Osteoblast (primary cell): ENCODE measurements around the gene TXLNB. TPM values are rescaled to one million over a fixed set of nuclear protein-coding genes. Genes with fewer than 3 reads are reported as not detected.
"Not testable (repeated sequence)": the region's sequence is repeated elsewhere in the genome, so short reads cannot be mapped to it uniquely, and the experiment has no call there.

Experiments used
- DNase-seq: peaks from one replicate; pipeline ENCODE4 v3.0.0; 2011; ENCODE audit warnings: low spot score, mixed read lengths; ENCODE audit not compliant: insufficient read length; ENCODE audit errors: missing footprints
- H2AFZ ChIP-seq: 2 replicates; pipeline ENCODE4 v1.6.0; 2011; ENCODE audit warnings: mild to moderate bottlenecking, low read length
- H3K27ac ChIP-seq: 2 replicates; pipeline ENCODE4 v1.5.1; 2011; ENCODE audit warnings: mild to moderate bottlenecking, low read depth, low read length, moderate library complexity
- H3K27me3 ChIP-seq: 2 replicates; pipeline ENCODE4 v1.6.0; 2012; ENCODE audit warnings: mild to moderate bottlenecking, control low read depth, inconsistent platforms, low read length, moderate library complexity; ENCODE audit not compliant: insufficient read depth
- H3K36me3 ChIP-seq: 2 replicates; pipeline ENCODE4 v1.5.1; 2011; ENCODE audit warnings: mild to moderate bottlenecking, low read length, control low read depth, moderate library complexity; ENCODE audit not compliant: insufficient read depth
- H3K4me1 ChIP-seq: 2 replicates; pipeline ENCODE4 v1.5.1; 2011; ENCODE audit warnings: mild to moderate bottlenecking, low read length, control low read depth, moderate library complexity; ENCODE audit not compliant: insufficient read depth
- H3K4me2 ChIP-seq: 2 replicates; pipeline ENCODE4 v1.6.0; 2011; ENCODE audit warnings: mild to moderate bottlenecking, low read length; ENCODE audit not compliant: insufficient read depth
- H3K4me3 ChIP-seq: fragments of 200-600 bp; sonication (generic); 3 replicates; pipeline ENCODE4 v1.5.1; 2012; ENCODE audit warnings: mild to moderate bottlenecking, low read length, inconsistent platforms; ENCODE audit not compliant: insufficient read depth
- H3K79me2 ChIP-seq: 2 replicates; pipeline ENCODE4 v1.6.0; 2012; ENCODE audit warnings: mild to moderate bottlenecking, low read length, control low read depth, inconsistent platforms; ENCODE audit not compliant: insufficient read depth
- H3K9me3 ChIP-seq: 2 replicates; pipeline ENCODE4 v1.5.1; 2011; ENCODE audit warnings: low read depth, low read length, control low read depth
- H4K20me1 ChIP-seq: 2 replicates; pipeline ENCODE4 v1.6.0; 2012; ENCODE audit warnings: mild to moderate bottlenecking, low read length, control low read depth; ENCODE audit not compliant: insufficient read depth
- total RNA-seq: library from RNA; depleted of rRNA; stranded (reverse); fragments of >200 nt; gene quantifications from 2 replicates; pipeline ENCODE4 v1.2.3, GENCODE V29; 2012
- TF ChIP-seq, protein P1 (sequence below): IDR thresholded peaks from 2 replicates; pipeline ENCODE4 v1.5.1; 2011; ENCODE audit warnings: mild to moderate bottlenecking, low read depth, low read length, moderate library complexity; ENCODE audit errors: extremely low read depth

The TXLNB gene
- total RNA-seq, 1 donor, result 1.8 TPM

DNA sequence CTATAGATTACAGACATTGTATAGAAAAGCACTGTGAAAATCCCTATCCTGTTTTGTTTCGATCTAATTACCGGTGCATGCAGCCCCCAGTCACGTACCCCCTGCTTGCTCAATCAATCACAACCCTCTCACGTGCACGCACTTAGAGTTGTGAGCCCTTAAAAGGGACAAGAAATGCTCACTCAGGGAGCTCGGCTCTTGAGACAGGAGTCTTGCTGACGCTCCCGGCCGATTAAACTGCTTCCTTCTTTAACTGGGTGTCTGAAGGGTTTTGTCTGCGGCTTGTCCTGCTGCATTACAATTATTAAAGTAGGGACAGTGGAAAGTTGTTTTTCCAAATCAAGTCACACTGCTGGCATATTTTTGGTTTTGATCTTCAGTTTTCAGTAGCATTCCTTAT, 2.6 kb downstream of the TXLNB start:
- Histone ChIP-seq H3K36me3 (no peaks in the 10 kb centered on the region), H3K4me1 (no peaks in the 10 kb centered on the region), H3K4me2 (no peak overlapping the region), H3K9me3 (no peaks in the 10 kb centered on the region), H2AFZ (no peak overlapping the region), H4K20me1 (no peaks in the 10 kb centered on the region), H3K79me2 (no peaks in the 10 kb centered on the region), H3K27me3 (no peaks in the 10 kb centered on the region), H3K27ac (no peak overlapping the region), H3K4me3 (no peak overlapping the region)
- DNase-seq, result no peak
- TF ChIP-seq, protein P1, sequence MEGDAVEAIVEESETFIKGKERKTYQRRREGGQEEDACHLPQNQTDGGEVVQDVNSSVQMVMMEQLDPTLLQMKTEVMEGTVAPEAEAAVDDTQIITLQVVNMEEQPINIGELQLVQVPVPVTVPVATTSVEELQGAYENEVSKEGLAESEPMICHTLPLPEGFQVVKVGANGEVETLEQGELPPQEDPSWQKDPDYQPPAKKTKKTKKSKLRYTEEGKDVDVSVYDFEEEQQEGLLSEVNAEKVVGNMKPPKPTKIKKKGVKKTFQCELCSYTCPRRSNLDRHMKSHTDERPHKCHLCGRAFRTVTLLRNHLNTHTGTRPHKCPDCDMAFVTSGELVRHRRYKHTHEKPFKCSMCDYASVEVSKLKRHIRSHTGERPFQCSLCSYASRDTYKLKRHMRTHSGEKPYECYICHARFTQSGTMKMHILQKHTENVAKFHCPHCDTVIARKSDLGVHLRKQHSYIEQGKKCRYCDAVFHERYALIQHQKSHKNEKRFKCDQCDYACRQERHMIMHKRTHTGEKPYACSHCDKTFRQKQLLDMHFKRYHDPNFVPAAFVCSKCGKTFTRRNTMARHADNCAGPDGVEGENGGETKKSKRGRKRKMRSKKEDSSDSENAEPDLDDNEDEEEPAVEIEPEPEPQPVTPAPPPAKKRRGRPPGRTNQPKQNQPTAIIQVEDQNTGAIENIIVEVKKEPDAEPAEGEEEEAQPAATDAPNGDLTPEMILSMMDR, result no peak

- TF ChIP-seq, protein P1, result no peak
- no peaks in the 10 kb centered on the region for H3K9me3 ChIP-seq
- no peaks in the 10 kb centered on the region for H3K4me1 ChIP-seq
- H3K4me3 ChIP-seq, result no peak overlapping the region
- no peak for DNase-seq
- no peaks in the 10 kb centered on the region for H3K27me3 ChIP-seq
- H3K4me2 ChIP-seq, result no peak overlapping the region
- no peaks in the 10 kb centered on the region for H4K20me1 ChIP-seq
- no peaks in the 10 kb centered on the region for H3K36me3 ChIP-seq
- no peak overlapping the region for H3K27ac ChIP-seq
- no peaks in the 10 kb centered on the region for H3K79me2 ChIP-seq
- no peak overlapping the region for H2AFZ ChIP-seq
Measured at GRCh38 chr6:139288496-139289040, 3.2 kb downstream of the TXLNB start.

- DNase-seq, result no peak
Measured at GRCh38 chr6:139287868-139288267, 3.9 kb downstream of the TXLNB start.

DNA sequence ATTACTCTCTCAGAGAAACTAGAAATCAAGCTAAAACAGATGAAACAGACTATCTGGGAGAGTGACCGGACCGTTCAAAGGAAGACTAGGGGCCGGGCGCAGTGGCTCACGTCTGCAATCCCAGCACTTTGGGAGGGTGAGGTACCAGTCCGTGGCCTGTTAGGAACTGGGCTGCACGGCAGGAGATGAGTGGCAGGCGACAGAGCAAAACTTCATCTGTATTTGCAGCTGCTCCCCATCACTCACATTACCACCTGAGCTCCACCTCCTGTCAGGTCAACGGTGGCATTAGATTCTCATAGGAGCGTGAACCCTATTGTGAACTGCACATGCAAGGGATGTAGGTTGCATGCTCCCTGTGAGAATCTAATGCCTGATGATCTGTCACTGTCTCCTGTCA, 5.4 kb downstream of the TXLNB start:
- not testable (repeated sequence) for H4K20me1 ChIP-seq, H3K36me3 ChIP-seq, H3K4me3 ChIP-seq, H2AFZ ChIP-seq, H3K4me1 ChIP-seq, DNase-seq, H3K9me3 ChIP-seq, H3K4me2 ChIP-seq, H3K79me2 ChIP-seq, H3K27me3 ChIP-seq, H3K27ac ChIP-seq

More at GRCh38 chr6:139287868-139288267, 3.9 kb downstream of the TXLNB start:
- Histone ChIP-seq H3K27me3 (no peaks in the 10 kb centered on the region), H3K4me1 (peaks cover 1% of the 10 kb centered on the region), H3K9me3 (no peaks in the 10 kb centered on the region), H2AFZ (no peak overlapping the region), H3K4me3 (no peak overlapping the region), H3K36me3 (no peaks in the 10 kb centered on the region), H4K20me1 (no peaks in the 10 kb centered on the region), H3K79me2 (no peaks in the 10 kb centered on the region), H3K27ac (no peak overlapping the region), H3K4me2 (no peak overlapping the region)
- TF ChIP-seq, protein P1, result no peak
